HFF-Myc (cell line): ENCODE results near the gene HIBCH.
"Not testable (repeated sequence)": the region's sequence is repeated elsewhere in the genome, so short reads cannot be mapped to it uniquely, and the experiment has no call there.

Source experiments
- DNase-seq: peaks from one replicate; pipeline ENCODE4 v3.0.0-alpha.2; 2011; ENCODE audit warnings: low read depth; ENCODE audit errors: extremely low read depth
- H3K4me3 ChIP-seq: replicated peaks from 2 replicates; pipeline ENCODE4 v1.5.1; 2011; ENCODE audit warnings: low read depth, mild to moderate bottlenecking, control low read depth, low read length
- CTCF ChIP-seq: IDR thresholded peaks from 2 replicates; pipeline ENCODE4 v1.5.1; 2012; ENCODE audit warnings: mild to moderate bottlenecking, low read depth, low read length, control low read depth; ENCODE audit errors: missing control alignments

HIBCH gene

GRCh38 chr2:190283783-190284182, 35.8 kb downstream of the HIBCH start:
- DNase-seq: no peak
- TF ChIP-seq CTCF: no peak
- no peak overlapping the region for H3K4me3 ChIP-seq

- H3K4me3 ChIP-seq: no peak overlapping the region
- TF ChIP-seq CTCF: no peak
- no peak for DNase-seq
Measured at GRCh38 chr2:190280565-190281350, 38.9 kb downstream of the HIBCH start.

GRCh38 chr2:190279256-190280134, 40.1 kb downstream of the HIBCH start:
- DNase-seq, H3K4me3 ChIP-seq: not testable (repeated sequence)

- DNase-seq: peak; percentile 20
- TF ChIP-seq CTCF: peak; percentile 38
- no peak overlapping the region for H3K4me3 ChIP-seq
Measured at GRCh38 chr2:190277234-190278112, 42.2 kb downstream of the HIBCH start.

- DNase-seq: no peak
- TF ChIP-seq CTCF: no peak
- no peak overlapping the region for H3K4me3 ChIP-seq
Measured at GRCh38 chr2:190272457-190272842, 47.2 kb downstream of the HIBCH start.

- no peak for TF ChIP-seq CTCF
- no peak for DNase-seq
- no peak overlapping the region for H3K4me3 ChIP-seq
Measured at GRCh38 chr2:190271783-190272456, 47.7 kb downstream of the HIBCH start.
